Renal cortex interstitium (tissue), 11 donors: ENCODE measurements around the gene ROMO1. TPM values are rescaled to one million over a fixed set of nuclear protein-coding genes. Genes with fewer than 3 reads are reported as not detected.
"Not testable (repeated sequence)": the region's sequence is repeated elsewhere in the genome, so short reads cannot be mapped to it uniquely, and the experiment has no call there.

ENCODE experiments used
- DNase-seq, 11 donors: peaks; one replicate each; pipeline ENCODE4 v3.0.0-alpha.2; 2013; ENCODE audit warnings: low read depth in 9 of 11, low spot score in 4 of 11; ENCODE audit errors: extremely low read depth in 1 of 11
- polyA plus RNA-seq, 3 donors: library from polyadenylated mRNA; unstranded; fragments of 120-200 nt; gene quantifications; one replicate each; pipeline ENCODE4 v1.2.1, GENCODE V29; 2013; ENCODE audit not compliant: insufficient read length in 3 of 3

ROMO1 gene
- polyA plus RNA-seq, 3 donors: 56.5 to 89.9 (median 89.0) TPM

DNA sequence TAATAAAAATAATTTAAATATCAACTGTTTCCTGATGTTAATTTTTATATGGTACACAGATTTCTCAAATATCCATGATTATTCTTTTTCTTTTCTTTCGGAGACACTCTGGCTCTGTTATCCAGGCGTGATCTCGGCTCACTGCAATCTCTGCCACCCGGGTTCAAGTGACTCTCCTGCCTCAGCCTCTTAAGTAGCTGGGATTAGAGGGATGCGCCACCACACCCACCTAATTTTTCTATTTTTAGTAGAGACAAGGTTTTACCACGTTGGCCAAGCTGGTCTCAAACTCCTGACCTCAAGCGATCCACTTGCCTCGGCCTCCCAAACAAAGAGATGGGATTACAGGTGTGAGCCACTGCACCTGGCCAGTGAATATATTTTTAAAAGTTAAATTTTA is 20.5 kb downstream of the ROMO1 start:
- no peak for DNase-seq

GRCh38 chr20:35720165-35721123 is 21.2 kb downstream of the ROMO1 start:
- DNase-seq: no peak

DNA sequence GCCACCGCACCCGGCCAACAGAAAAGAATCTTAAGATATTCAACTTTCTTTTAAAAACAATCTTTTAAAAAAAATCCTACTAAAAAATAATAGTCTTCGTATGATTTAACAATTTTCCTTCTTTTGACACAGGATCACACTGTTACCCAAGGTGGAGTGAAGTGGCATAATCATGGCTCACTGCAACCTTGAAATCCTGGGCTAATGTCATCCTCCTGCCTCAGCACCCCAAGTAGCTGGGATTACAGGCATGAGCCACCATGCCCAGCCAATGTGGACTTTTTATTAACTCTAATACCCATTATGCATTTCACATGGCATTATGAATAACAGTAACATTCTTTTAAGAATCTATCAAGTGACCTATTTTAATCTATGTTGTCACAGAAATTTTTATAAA is 22.0 kb downstream of the ROMO1 start:
- no peak for DNase-seq

- no peak for DNase-seq
Observed at GRCh38 chr20:35721621-35722020, 22.4 kb downstream of the ROMO1 start.

DNA sequence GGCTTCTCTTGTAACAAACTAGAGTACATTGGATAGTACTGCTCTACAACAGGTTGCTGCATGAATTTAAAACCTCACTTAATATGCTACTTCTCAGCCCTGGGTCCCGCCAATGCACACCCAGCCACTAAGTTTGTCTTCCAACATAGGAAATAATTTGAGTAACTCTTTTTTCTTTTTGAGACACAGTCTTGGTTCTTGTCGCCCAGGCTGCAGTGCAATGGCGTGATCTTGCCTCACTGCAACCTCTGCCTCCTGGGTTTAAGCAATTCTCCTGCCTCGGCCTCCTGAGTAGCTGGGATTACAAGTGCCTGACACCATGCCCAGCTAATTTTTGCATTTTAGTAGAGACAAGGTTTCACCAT is 24.1 kb downstream of the ROMO1 start:
- DNase-seq: not testable (repeated sequence)

DNA sequence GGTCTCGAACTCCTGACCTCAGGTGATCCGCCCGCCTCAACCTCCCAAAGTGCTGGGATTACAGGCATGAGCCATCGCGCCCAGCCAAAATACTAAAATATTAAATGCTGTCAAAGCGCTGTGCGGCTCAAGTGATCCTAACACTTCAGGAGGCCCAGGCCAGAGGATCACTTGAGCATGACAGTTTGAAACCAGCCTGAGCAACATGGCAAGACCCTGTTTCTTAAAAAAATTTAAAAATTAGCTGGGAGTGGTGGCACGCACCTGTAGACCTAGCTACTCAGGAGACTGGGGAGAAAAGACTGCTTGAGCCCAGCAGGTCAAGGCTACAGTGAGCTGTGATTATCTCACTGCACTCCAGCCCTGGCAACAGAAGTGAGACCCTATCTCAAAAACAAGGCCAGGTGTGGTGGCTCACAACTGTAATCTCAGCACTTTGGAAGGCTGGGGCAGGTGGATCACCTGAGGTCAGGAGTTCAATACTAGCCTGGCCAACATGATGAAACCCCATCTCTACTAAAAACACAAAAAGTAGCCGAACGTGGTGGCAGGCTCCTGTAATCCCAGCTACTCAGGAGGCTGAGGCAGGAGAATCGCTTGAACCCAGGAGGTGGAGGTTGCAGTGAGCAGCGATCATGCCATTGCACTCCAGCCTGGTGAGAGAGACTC is 24.6 kb downstream of the ROMO1 start:
- DNase-seq: not testable (repeated sequence)

DNA sequence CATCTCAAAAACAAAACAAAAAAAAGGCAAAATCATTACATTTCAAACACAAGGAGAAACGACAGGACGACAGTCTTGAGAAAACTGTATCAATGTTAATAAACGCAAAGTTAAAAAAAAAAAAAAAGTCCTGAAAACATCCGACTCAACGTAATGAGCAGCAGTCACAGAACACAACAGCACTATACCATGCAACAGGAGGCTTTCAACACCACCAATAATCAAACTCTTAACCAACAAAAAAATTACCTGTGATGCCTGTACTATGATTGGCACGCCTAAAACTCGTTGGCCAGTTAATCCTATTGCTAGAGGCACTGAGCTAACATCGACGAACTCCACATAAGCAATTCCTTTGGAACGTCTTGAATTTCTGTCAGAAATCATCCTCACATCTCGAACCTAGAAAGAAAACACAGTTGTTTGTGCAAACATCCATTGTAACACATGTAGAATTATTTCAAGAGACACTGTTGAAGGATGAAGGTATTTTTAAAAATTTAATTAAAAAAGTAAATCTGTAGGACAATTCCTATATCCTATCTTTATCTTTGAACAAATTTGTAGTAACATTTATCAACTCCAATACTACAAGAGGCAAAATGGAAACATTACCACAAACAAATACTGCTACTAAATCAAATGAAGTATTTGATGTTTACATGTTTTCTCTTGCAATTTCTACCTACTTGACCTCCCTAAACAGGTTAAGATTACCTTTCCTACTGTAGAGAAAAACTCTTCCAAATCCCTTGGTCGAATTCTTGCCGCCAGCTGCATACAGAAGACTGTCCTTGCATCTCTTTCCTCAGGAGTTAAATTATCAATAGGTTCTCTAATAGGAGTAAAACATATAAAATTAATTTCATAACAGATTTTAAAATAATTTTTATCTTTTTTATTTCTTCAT is 25.4 kb downstream of the ROMO1 start:
- no peak for DNase-seq

GRCh38 chr20:35726842-35727711 is 27.9 kb downstream of the ROMO1 start:
- no peak for DNase-seq

- no peak for DNase-seq
Observed at GRCh38 chr20:35729283-35729807, 30.1 kb downstream of the ROMO1 start.

DNA sequence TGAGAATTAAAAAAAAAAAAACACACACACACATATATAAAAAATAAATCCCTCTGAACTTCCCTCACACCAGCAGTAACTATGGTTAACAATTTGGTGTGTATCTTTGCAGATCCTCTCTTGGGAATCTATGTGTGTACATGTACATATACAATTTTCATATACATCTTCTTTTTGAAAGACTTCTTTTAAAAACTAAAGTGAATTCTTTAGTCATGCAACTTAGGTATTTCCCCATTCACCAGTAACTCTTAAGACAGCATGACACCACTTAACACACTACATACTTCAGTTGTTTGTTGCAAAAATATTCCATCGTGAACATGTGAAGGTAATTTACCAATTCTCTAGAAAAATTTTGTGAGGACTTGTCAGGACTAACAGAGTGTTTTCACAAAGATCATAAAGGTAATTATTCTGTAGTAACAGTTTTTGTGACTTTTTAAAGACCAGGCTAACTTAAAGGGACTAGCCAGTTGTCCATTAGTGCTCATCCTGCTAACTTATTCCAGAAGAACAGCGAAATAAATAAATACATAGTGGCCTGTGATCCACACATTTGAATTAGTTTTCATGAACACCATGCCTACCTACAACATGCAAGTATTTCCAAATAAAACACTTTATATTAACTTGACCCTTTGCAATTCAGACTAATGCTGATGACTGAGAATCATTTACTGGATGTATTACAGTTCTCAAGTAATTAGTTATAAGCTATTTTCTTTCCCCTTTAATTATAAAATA is 30.8 kb downstream of the ROMO1 start:
- DNase-seq: no peak

DNA sequence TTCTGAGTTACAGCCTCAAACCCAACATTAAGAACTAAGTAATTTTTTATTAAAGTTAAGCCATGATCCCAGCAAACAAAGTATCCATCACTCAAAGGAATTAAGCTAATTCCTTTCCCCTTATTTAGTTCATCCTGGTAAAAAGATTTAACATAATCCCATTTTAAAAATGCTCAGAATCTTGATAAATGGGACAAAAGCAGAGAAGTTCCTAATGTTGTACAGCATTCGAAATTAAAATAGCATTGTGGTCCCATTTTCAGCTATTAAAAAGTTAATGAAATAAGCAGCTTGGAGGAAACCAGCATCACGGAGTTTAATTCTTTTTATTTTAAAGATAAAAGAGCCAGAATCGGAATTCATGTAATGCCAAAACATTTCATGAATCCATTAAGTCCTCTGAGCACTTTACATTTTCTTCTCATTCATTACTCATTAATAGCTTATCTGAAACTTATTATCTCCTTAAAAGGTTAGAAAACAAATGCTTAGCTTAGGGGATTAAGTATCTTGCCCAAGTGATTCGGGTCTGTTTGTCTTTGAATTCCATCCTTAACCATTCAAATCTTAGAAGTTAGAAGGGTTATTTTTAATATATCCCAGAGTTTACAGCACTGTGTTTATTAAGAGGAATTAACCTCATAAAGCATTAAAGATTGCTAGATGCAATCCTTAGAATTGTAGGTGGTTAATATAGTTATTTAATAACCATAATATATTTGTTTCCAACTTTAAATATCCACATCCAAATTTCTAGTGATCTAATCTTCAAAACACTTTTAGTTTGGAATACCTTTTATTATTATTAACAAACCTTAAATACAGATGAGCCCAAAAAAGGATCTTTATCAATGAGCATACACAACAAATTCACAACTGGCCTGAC is 31.6 kb downstream of the ROMO1 start:
- no peak for DNase-seq

GRCh38 chr20:35731469-35731788 is 32.2 kb downstream of the ROMO1 start:
- DNase-seq: no peak

DNA sequence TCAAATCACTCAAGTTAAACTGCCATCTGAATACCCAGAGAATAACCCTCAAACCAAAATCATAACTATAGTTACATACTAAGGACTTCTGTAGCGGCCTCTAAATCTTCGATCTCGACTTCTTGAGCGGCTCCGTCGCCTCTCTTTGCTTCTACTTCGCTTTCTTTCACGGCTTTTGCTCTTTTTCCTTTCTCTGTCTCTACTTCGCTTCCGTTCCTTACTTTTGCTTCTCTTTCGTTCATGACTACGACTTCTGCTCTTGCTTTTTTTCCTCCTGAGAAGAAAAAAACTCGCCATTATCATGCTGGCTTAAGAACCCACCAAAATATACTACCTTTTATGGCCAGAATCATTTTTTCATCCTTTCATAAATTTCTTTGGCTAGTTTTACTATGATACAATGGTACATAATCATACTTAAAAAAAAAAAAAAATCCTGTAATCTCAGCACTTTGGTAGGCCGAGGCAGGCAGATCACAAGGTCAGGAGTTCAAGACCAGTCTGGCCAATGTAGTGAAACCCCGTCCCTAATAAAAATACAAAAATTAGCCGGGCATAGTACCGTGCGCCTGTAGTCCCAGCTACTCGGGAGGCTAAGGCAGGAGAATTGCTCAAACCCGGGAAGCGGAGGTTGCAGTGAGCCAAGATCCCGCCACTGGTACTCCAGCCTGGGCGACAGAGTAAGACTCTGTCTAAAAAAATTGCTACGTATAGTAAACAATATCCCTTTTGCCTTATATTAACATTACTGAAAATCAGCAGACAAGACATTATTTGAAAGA is 32.8 kb downstream of the ROMO1 start:
- no peak for DNase-seq

DNA sequence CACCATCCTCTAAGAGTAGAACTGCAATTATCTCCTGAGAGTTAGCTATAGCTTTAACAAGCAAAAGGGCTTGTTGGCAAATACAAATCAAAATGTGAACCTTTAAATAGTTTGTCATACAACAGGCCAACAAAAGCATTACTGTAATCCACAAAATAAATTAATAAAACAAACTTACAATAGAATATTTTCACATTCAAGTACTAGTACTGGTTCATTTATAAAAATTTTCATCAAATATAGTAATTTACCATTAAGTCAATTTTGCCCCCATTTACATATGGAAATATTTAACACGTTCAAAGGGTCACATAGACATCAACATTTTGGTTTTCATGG is 33.4 kb downstream of the ROMO1 start:
- DNase-seq: no peak

DNA sequence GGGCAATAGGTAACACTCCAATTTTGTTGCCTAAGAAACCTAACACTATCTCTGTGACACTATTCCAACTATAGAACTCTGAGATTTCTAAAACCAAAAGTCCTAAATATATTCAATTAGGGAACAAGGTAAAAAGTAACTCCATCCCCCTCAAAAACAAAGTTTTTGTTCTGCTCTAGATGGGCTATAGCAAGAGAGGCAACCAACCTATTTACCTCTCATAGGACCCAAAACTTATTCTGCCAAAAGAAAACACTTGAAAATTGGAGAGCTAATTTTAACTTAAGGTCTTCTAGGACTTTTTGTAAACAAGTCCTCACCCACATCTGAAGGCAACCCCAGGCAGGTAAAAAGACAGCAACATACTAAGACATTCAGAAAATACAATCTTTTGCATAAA is 35.2 kb downstream of the ROMO1 start:
- no peak for DNase-seq
